Measurements from ENCODE around the gene GABBR1.

The GABBR1 gene

GRCh38 chr6:29530671-29531310, 102.2 kb downstream of the GABBR1 start:
- TF ChIP-seq SUZ12 (IDR thresholded peaks at IDR 0.05; ENCODE audit: extremely low read depth, insufficient read depth, insufficient read length): no peak
- TF ChIP-seq ZNF274 (IDR thresholded peaks at IDR 0.05; ENCODE audit: low read depth, low read length): no peak
- TF ChIP-seq YY1 (IDR thresholded peaks at IDR 0.05; ENCODE audit: insufficient read depth, insufficient read length): no peak
- no peak overlapping the region for H3K4me3 ChIP-seq (ENCODE audit: insufficient read length, low read depth)
- H3K4me1 ChIP-seq (ENCODE audit: insufficient read depth, insufficient read length): peaks cover 2% of the 10 kb centered on the region
- H3K36me3 ChIP-seq (ENCODE audit: insufficient read depth, insufficient read length, low read length): no peaks in the 10 kb centered on the region
- DNase-seq (ENCODE audit: low read depth, low spot score): no peak
- no peak overlapping the region for H3K9ac ChIP-seq (ENCODE audit: insufficient read length, low read depth)
- H3K9me3 ChIP-seq (ENCODE audit: insufficient read depth, low read length): no peaks in the 10 kb centered on the region
- no peaks in the 10 kb centered on the region for H3K27me3 ChIP-seq (ENCODE audit: insufficient read depth, insufficient read length)

GRCh38 chr6:29529956-29530355, 103.0 kb downstream of the GABBR1 start:
- no peak for DNase-seq (ENCODE audit: low read depth, low spot score)
- no peak overlapping the region for H3K9ac ChIP-seq (ENCODE audit: insufficient read length, low read depth)
- H3K4me1 ChIP-seq (ENCODE audit: insufficient read depth, insufficient read length): peaks cover 2% of the 10 kb centered on the region
- no peaks in the 10 kb centered on the region for H3K27me3 ChIP-seq (ENCODE audit: insufficient read depth, insufficient read length)
- no peak overlapping the region for H3K4me3 ChIP-seq (ENCODE audit: insufficient read length, low read depth)
- no peaks in the 10 kb centered on the region for H3K36me3 ChIP-seq (ENCODE audit: insufficient read depth, insufficient read length, low read length)
- H3K9me3 ChIP-seq (ENCODE audit: insufficient read depth, low read length): no peaks in the 10 kb centered on the region
- TF ChIP-seq SUZ12 (IDR thresholded peaks at IDR 0.05; ENCODE audit: extremely low read depth, insufficient read depth, insufficient read length) (no peak), ZNF274 (IDR thresholded peaks at IDR 0.05; ENCODE audit: low read depth, low read length) (no peak), YY1 (IDR thresholded peaks at IDR 0.05; ENCODE audit: insufficient read depth, insufficient read length) (no peak)

- Histone ChIP-seq H3K9ac (ENCODE audit: insufficient read length, low read depth) (no peak overlapping the region), H3K4me1 (ENCODE audit: insufficient read depth, insufficient read length) (peaks cover 2% of the 10 kb centered on the region), H3K9me3 (ENCODE audit: insufficient read depth, low read length) (peaks cover 4% of the 10 kb centered on the region; the same call in 1 of the 2 replicates), H3K27me3 (ENCODE audit: insufficient read depth, insufficient read length) (no peaks in the 10 kb centered on the region), H3K36me3 (ENCODE audit: insufficient read depth, insufficient read length, low read length) (no peaks in the 10 kb centered on the region), H3K4me3 (ENCODE audit: insufficient read length, low read depth) (no peak overlapping the region)
- no peak for DNase-seq (ENCODE audit: low read depth, low spot score)
- TF ChIP-seq YY1 (IDR thresholded peaks at IDR 0.05; ENCODE audit: insufficient read depth, insufficient read length): no peak
- TF ChIP-seq SUZ12 (IDR thresholded peaks at IDR 0.05; ENCODE audit: extremely low read depth, insufficient read depth, insufficient read length): no peak
- TF ChIP-seq ZNF274 (IDR thresholded peaks at IDR 0.05; ENCODE audit: low read depth, low read length): no peak
Measured at GRCh38 chr6:29528988-29529560, 103.9 kb downstream of the GABBR1 start.

GRCh38 chr6:29528300-29528931, 104.6 kb downstream of the GABBR1 start:
- no peak for DNase-seq (ENCODE audit: low read depth, low spot score)

GRCh38 chr6:29527564-29527963, 105.4 kb downstream of the GABBR1 start:
- TF ChIP-seq ZNF274 (IDR thresholded peaks at IDR 0.05; ENCODE audit: low read depth, low read length): no peak
- TF ChIP-seq YY1 (IDR thresholded peaks at IDR 0.05; ENCODE audit: insufficient read depth, insufficient read length): no peak
- no peak for TF ChIP-seq SUZ12 (IDR thresholded peaks at IDR 0.05; ENCODE audit: extremely low read depth, insufficient read depth, insufficient read length)
- Histone ChIP-seq H3K4me3 (ENCODE audit: insufficient read length, low read depth) (no peak overlapping the region), H3K36me3 (ENCODE audit: insufficient read depth, insufficient read length, low read length) (no peaks in the 10 kb centered on the region), H3K4me1 (ENCODE audit: insufficient read depth, insufficient read length) (peaks cover 2% of the 10 kb centered on the region), H3K27me3 (ENCODE audit: insufficient read depth, insufficient read length) (no peaks in the 10 kb centered on the region), H3K9me3 (ENCODE audit: insufficient read depth, low read length) (peaks cover 19% of the 10 kb centered on the region), H3K9ac (ENCODE audit: insufficient read length, low read depth) (no peak overlapping the region)
- DNase-seq (ENCODE audit: low read depth, low spot score): no peak

More at GRCh38 chr6:29528300-29528931, 104.6 kb downstream of the GABBR1 start:
- H3K27me3 ChIP-seq (ENCODE audit: insufficient read depth, insufficient read length): no peaks in the 10 kb centered on the region
- no peak for TF ChIP-seq ZNF274 (IDR thresholded peaks at IDR 0.05; ENCODE audit: low read depth, low read length)
- TF ChIP-seq SUZ12 (IDR thresholded peaks at IDR 0.05; ENCODE audit: extremely low read depth, insufficient read depth, insufficient read length): no peak
- TF ChIP-seq YY1 (IDR thresholded peaks at IDR 0.05; ENCODE audit: insufficient read depth, insufficient read length): no peak
- no peak overlapping the region for H3K4me3 ChIP-seq (ENCODE audit: insufficient read length, low read depth)
- H3K9ac ChIP-seq (ENCODE audit: insufficient read length, low read depth): no peak overlapping the region
- no peaks in the 10 kb centered on the region for H3K36me3 ChIP-seq (ENCODE audit: insufficient read depth, insufficient read length, low read length)
- peaks cover 10% of the 10 kb centered on the region for H3K9me3 ChIP-seq (ENCODE audit: insufficient read depth, low read length)
- peaks cover 2% of the 10 kb centered on the region for H3K4me1 ChIP-seq (ENCODE audit: insufficient read depth, insufficient read length)

- Histone ChIP-seq H3K36me3 (ENCODE audit: insufficient read depth, insufficient read length, low read length) (no peaks in the 10 kb centered on the region), H3K4me1 (ENCODE audit: insufficient read depth, insufficient read length) (peaks cover 2% of the 10 kb centered on the region), H3K4me3 (ENCODE audit: insufficient read length, low read depth) (no peak overlapping the region), H3K9me3 (ENCODE audit: insufficient read depth, low read length) (peaks cover 22% of the 10 kb centered on the region), H3K27me3 (ENCODE audit: insufficient read depth, insufficient read length) (no peaks in the 10 kb centered on the region), H3K9ac (ENCODE audit: insufficient read length, low read depth) (no peak overlapping the region)
- TF ChIP-seq SUZ12 (IDR thresholded peaks at IDR 0.05; ENCODE audit: extremely low read depth, insufficient read depth, insufficient read length) (no peak), YY1 (IDR thresholded peaks at IDR 0.05; ENCODE audit: insufficient read depth, insufficient read length) (no peak), ZNF274 (IDR thresholded peaks at IDR 0.05; ENCODE audit: low read depth, low read length) (no peak)
- DNase-seq (ENCODE audit: low read depth, low spot score): no peak
Measured at GRCh38 chr6:29527126-29527525, 105.9 kb downstream of the GABBR1 start.

GRCh38 chr6:29525311-29525639, 107.7 kb downstream of the GABBR1 start:
- Histone ChIP-seq H3K9me3 (ENCODE audit: insufficient read depth, low read length) (peaks cover 26% of the 10 kb centered on the region), H3K4me3 (ENCODE audit: insufficient read length, low read depth) (no peak overlapping the region), H3K4me1 (ENCODE audit: insufficient read depth, insufficient read length) (no peaks in the 10 kb centered on the region), H3K27me3 (ENCODE audit: insufficient read depth, insufficient read length) (no peaks in the 10 kb centered on the region), H3K36me3 (ENCODE audit: insufficient read depth, insufficient read length, low read length) (no peaks in the 10 kb centered on the region), H3K9ac (ENCODE audit: insufficient read length, low read depth) (no peak overlapping the region)
- DNase-seq (ENCODE audit: low read depth, low spot score): no peak
- TF ChIP-seq ZNF274 (IDR thresholded peaks at IDR 0.05; ENCODE audit: low read depth, low read length) (no peak), SUZ12 (IDR thresholded peaks at IDR 0.05; ENCODE audit: extremely low read depth, insufficient read depth, insufficient read length) (no peak), YY1 (IDR thresholded peaks at IDR 0.05; ENCODE audit: insufficient read depth, insufficient read length) (no peak)
